Gastrocnemius medialis (tissue), 4 donors: ENCODE results near the gene SLC9C1. TPM values are rescaled to one million over a fixed set of nuclear protein-coding genes. Genes with fewer than 3 reads are reported as not detected.

Source experiments
- ATAC-seq, 2 donors: fragments of 150-250 bp; one replicate each; pipeline ENCODE4 v1.9.1; 2016
- DNase-seq, 2 donors: peaks; one replicate each; pipeline ENCODE4 v3.0.0-alpha.2; 2019
- H3K27ac ChIP-seq, 4 donors: fragments of 200-600 bp; sonication (generic); 1 replicate in 1 of 4; 2 replicates in 3 of 4; pipeline ENCODE4 v1.5.1; 2016 to 2018; ENCODE audit warnings: mild to moderate bottlenecking in 2 of 4, moderate library complexity in 1 of 4
- H3K27me3 ChIP-seq, 3 donors: fragments of 200-600 bp; sonication (generic) in 2 of 3; 1 replicate in 1 of 3; 2 replicates in 2 of 3; pipeline versions ENCODE4 v1.5.1 to v1.6.0; 2016 to 2019; ENCODE audit warnings: mild to moderate bottlenecking in 1 of 3, moderate library complexity in 1 of 3
- H3K36me3 ChIP-seq, 2 donors: fragments of 200-600 bp; sonication (generic) in 1 of 2; one replicate each; pipeline ENCODE4 v1.5.1; 2017 to 2018
- H3K4me1 ChIP-seq, 2 donors: fragments of 200-600 bp; sonication (generic) in 1 of 2; one replicate each; pipeline ENCODE4 v1.5.1; 2016 to 2017; ENCODE audit warnings: mild to moderate bottlenecking in 2 of 2
- H3K4me3 ChIP-seq, 4 donors: fragments of 200-600 bp; sonication (generic) in 3 of 4; 1 replicate in 1 of 4; 2 replicates in 3 of 4; pipeline ENCODE4 v1.5.1; 2016 to 2019; ENCODE audit warnings: mild to moderate bottlenecking in 2 of 4
- H3K9me3 ChIP-seq, 3 donors: fragments of 200-600 bp; sonication (generic) in 2 of 3; 1 replicate in 1 of 3; 2 replicates in 2 of 3; pipeline ENCODE4 v1.5.1; 2016 to 2019
- POLR2A ChIP-seq, 2 donors: fragments of 450-650 bp; IDR thresholded peaks; one replicate each; pipeline ENCODE4 v1.6.1; 2017; ENCODE audit warnings: antibody characterized with exemption in 2 of 2, mild to moderate bottlenecking in 2 of 2, moderate library complexity in 2 of 2
- in situ Hi-C, 4 donors: fragments of 200-750 bp; cut with MboI; loops; one replicate each; pipeline versions ENCODE4 v1.15.0 to v1.8.0; 2017; ENCODE audit warnings: low sequenced_read_pairs in 4 of 4
- intact Hi-C: fragments of 100-400 bp; cut with DNase I; formaldehyde crosslinking; loops from one replicate; pipeline ENCODE4 v1.15.1; 2023; ENCODE audit warnings: low total_unique reads
- microRNA counts, 2 donors: library from miRNA; unstranded; fragments of <30 nt; microRNA quantifications; one replicate each; lab custom pipeline; 2016
- microRNA-seq, 2 donors: library from miRNA; unstranded; fragments of <30 nt; microRNA quantifications; one replicate each; pipeline ENCODE4, GENCODE V29; 2016; ENCODE audit warnings: borderline replicate concordance in 2 of 2
- total RNA-seq, 4 donors: library from RNA; depleted of rRNA; stranded (reverse); fragments of >200 nt; gene quantifications; one replicate each; pipeline versions ENCODE4 v1.1.0 to v1.2.3, GENCODE V29; 2016
- TF ChIP-seq, protein P1 (sequence below), 5 experiments: fragments of 450-650 bp in 3 of 5; fragments of 200-600 bp in 2 of 5; sonication (generic) in 2 of 5; IDR thresholded peaks in 4 of 5; conservative IDR thresholded peaks in 1 of 5; 1 replicate in 4 of 5; 2 replicates in 1 of 5; pipeline ENCODE4 v1.5.1; 2016 to 2019; ENCODE audit warnings: antibody characterized with exemption in 5 of 5, mild to moderate bottlenecking in 3 of 5, moderate library complexity in 3 of 5

SLC9C1 gene
- total RNA-seq, 4 donors from 2014 or later: not detected

DNA sequence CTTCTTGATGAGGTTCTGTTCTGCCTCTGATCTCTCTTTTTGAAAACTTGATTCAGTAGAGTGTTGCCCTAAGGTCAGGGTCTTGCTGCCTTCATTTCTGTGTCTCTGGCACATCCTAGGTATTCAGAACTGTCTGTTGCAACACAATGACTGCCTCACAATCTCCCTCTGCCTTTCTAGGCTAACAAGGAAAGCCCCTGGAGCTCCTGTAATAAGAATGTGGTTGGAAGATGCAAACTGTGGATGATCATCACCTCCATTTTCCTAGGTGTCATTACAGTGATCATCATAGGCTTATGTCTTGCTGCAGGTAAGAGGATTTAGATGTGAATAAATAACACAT, 200.9 kb downstream of the SLC9C1 start:
- in situ Hi-C loops: no loop called here
- no peak for ATAC-seq
- intact Hi-C loops: no loop called here
- no peaks in the 10 kb centered on the region for H3K4me1 ChIP-seq
- TF ChIP-seq POLR2A (IDR thresholded peaks at IDR 0.05): no peak
- TF ChIP-seq, protein P1, sequence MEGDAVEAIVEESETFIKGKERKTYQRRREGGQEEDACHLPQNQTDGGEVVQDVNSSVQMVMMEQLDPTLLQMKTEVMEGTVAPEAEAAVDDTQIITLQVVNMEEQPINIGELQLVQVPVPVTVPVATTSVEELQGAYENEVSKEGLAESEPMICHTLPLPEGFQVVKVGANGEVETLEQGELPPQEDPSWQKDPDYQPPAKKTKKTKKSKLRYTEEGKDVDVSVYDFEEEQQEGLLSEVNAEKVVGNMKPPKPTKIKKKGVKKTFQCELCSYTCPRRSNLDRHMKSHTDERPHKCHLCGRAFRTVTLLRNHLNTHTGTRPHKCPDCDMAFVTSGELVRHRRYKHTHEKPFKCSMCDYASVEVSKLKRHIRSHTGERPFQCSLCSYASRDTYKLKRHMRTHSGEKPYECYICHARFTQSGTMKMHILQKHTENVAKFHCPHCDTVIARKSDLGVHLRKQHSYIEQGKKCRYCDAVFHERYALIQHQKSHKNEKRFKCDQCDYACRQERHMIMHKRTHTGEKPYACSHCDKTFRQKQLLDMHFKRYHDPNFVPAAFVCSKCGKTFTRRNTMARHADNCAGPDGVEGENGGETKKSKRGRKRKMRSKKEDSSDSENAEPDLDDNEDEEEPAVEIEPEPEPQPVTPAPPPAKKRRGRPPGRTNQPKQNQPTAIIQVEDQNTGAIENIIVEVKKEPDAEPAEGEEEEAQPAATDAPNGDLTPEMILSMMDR (IDR thresholded peaks at IDR 0.05 in 4 of 5, conservative IDR thresholded peaks at IDR 0.05 in 1 of 5): no peak
- no peak for DNase-seq
- no peak overlapping the region for H3K27ac ChIP-seq
- H3K4me3 ChIP-seq: no peak overlapping the region
- H3K36me3 ChIP-seq: no peaks in the 10 kb centered on the region
- H3K27me3 ChIP-seq: no peaks in the 10 kb centered on the region
- H3K9me3 ChIP-seq: no peaks in the 10 kb centered on the region

DNA sequence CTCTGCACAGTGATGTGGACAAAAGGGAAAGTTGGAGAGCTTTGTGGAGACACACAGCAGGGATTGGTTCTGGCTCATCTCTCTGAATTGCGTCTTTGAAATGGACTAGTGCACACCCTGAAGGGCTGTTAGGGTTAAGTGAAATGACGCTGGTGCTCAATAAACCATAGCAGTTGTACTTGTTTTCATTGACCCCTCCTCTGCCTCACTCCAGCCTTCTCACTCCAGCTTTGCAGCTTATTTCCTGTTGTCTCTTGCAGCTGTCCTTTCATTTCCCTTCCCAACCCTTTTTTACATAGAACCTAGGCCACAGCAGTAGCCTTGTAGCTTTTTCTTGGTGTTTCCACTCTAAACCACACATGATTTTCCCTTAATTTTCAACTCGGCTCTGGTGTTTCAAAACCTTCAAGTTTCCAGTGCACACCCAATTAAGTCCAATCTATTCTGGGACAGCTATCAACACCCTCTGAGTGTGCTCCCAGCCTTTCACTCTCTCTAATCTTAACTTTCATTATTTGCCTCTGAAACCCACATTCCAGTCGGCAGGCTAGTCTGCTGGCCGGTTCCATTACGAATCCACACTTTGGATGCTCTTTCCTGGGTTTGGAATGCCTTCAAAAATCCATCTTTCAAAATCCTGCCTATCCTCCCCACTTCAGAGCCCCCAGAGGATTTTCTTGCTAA, 201.4 kb downstream of the SLC9C1 start:
- Histone ChIP-seq H3K4me1 (no peaks in the 10 kb centered on the region), H3K27ac (no peak overlapping the region), H3K9me3 (no peaks in the 10 kb centered on the region), H3K36me3 (no peaks in the 10 kb centered on the region), H3K4me3 (no peak overlapping the region), H3K27me3 (no peaks in the 10 kb centered on the region)
- in situ Hi-C loops: no loop called here
- intact Hi-C loops: no loop called here
- DNase-seq: no peak
- TF ChIP-seq, protein P1 (IDR thresholded peaks at IDR 0.05 in 4 of 5, conservative IDR thresholded peaks at IDR 0.05 in 1 of 5): no peak
- no peak for TF ChIP-seq POLR2A (IDR thresholded peaks at IDR 0.05)
- no peak for ATAC-seq

DNA sequence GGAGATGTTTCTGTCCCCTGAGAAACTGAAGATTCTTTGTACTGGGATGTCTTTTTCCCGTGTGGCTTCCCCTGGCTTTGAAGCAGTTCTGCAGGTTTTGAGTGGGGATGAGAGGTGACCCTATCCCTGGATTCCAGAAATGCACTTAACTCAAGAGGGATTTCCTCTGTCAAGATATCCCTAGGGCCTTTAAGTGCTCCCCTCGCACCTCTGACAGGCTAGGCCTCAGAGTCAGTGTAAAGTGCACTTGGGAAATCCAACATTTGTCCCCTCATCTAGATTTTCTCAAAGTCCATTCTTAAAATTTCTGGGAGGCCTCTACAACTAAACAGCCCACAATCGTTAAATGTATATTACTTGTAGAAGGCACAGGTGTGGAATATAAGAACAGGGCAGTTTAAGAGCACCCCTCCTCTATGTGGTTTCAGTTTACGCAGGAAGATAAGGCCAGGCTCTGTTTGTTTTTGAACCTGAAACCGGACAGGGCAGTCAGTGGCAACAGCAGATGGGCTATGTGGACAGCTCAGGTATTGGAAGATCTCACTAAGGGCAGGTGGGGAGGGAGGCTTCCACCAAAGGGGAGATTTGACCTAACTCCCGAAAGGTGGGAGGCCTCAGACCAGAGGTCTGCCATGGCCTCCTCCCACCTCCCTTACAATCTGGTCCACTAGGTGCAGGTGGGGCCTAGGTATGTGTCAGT, 203.0 kb downstream of the SLC9C1 start:
- in situ Hi-C loops (no loop called here), intact Hi-C loops (no loop called here)
- ATAC-seq (no peak), DNase-seq (no peak)
- no peaks in the 10 kb centered on the region for H3K36me3 ChIP-seq
- no peak overlapping the region for H3K4me3 ChIP-seq
- no peaks in the 10 kb centered on the region for H3K9me3 ChIP-seq
- no peaks in the 10 kb centered on the region for H3K27me3 ChIP-seq
- TF ChIP-seq, protein P1 (IDR thresholded peaks at IDR 0.05 in 4 of 5, conservative IDR thresholded peaks at IDR 0.05 in 1 of 5): no peak
- TF ChIP-seq POLR2A (IDR thresholded peaks at IDR 0.05): no peak
- H3K4me1 ChIP-seq: peaks cover 0 to 5% of the 10 kb centered on the region in 2 donors
- H3K27ac ChIP-seq: no peak overlapping the region

MicroRNAs encoded within 50 kb of the gene (microRNA counts, 767-probe panel; counts per million panel counts)
- 356 to 448 counts per million in 2 donors for microRNA hsa-miR-567 (lab: Ali Mortazavi, UCI)

Small RNA genes within 50 kb of the gene (microRNA-seq; reads per million reads assigned to microRNA genes)
- gene MIR567: 0 reads per million in 2 donors

Other genes with a start within 250 kb of the SLC9C1 start
- gene C3orf52, start 207.8 kb downstream of the SLC9C1 start, total RNA-seq: 1 to 10 TPM in 1 of 4 donors, under 1 TPM in 3; 0.39 to 1.1 (median 0.82) TPM
- not detected for gene GCSAM, start 161.0 kb downstream of the SLC9C1 start, total RNA-seq
- under 1 TPM; 0.27 to 0.76 (median 0.36) TPM for gene CD200, start 38.9 kb upstream of the SLC9C1 start, total RNA-seq
- not detected for gene BTLA, start 205.3 kb upstream of the SLC9C1 start, total RNA-seq